Fibroblast of lung (primary cell): ENCODE results near the gene SUSD6.

ENCODE experiments used
- CTCF ChIP-seq, 2 donors: IDR thresholded peaks in 1 of 2; conservative IDR thresholded peaks in 1 of 2; 1 replicate in 1 of 2; 2 replicates in 1 of 2; pipeline ENCODE4 v1.5.1; 2011 to 2012; ENCODE audit warnings: low read length in 2 of 2, control low read depth in 1 of 2, inconsistent platforms in 1 of 2, low read depth in 1 of 2, mild to moderate bottlenecking in 1 of 2
- EZH2 ChIP-seq: IDR thresholded peaks from 2 replicates; pipeline ENCODE4 v1.5.1; 2012; ENCODE audit warnings: low read length, control low read depth, mild to moderate bottlenecking; ENCODE audit errors: missing control alignments

- TF ChIP-seq EZH2 (no peak), CTCF (conservative IDR thresholded peaks at IDR 0.05 in 1 of 2, IDR thresholded peaks at IDR 0.05 in 1 of 2; ENCODE audit: low read depth in 1 of 2, low read length in 2 of 2) (no peak)
Measured at GRCh38 chr14:69658664-69659261, 47.4 kb downstream of the SUSD6 start.
